WTC11 (cell line): Measurements from ENCODE around the gene TWF2. TPM values are rescaled to one million over a fixed set of nuclear protein-coding genes. Genes with fewer than 3 reads are reported as not detected.
A peak's percentile ranks its signal among the peaks of the same experiment; 100 is the strongest.

ENCODE experiments used
- ATAC-seq: fragments of 200-7000 bp; cut with Tn5 transposase; 2 replicates; pipeline ENCODE4 v1.10.0; 2021; ENCODE audit warnings: mild to moderate bottlenecking, moderate library complexity
- CTCF ChIA-PET: fragments of 300-600 bp; sonication (Branson Sonifier 250); formaldehyde crosslinking; loops from one replicate; lab custom pipeline; 2021; ENCODE audit warnings: antibody characterized with exemption; lab: Charles Lee
- POLR2A ChIA-PET: fragments of 350-600 bp; sonication (Branson Sonifier 250); formaldehyde crosslinking; loops from one replicate; lab custom pipeline; 2021; ENCODE audit warnings: antibody characterized with exemption; lab: Charles Lee
- DNase-seq: peaks from one replicate; pipeline ENCODE4 v3.0.0; 2021; ENCODE audit warnings: low spot score
- H3K27ac Mint-ChIP-seq: 2 replicates; pipeline ENCODE4 v1.8.0; 2021; ENCODE audit warnings: mixed read lengths
- H3K27me3 Mint-ChIP-seq: 2 replicates; pipeline ENCODE4 v1.8.0; 2021; ENCODE audit warnings: low read depth, mild to moderate bottlenecking, moderate library complexity, mixed read lengths
- H3K36me3 Mint-ChIP-seq: 2 replicates; pipeline ENCODE4 v1.8.0; 2021; ENCODE audit warnings: mixed read lengths
- H3K4me1 Mint-ChIP-seq: 2 replicates; pipeline ENCODE4 v1.8.0; 2022; ENCODE audit warnings: mixed read lengths
- H3K4me3 Mint-ChIP-seq: 2 replicates; pipeline ENCODE4 v1.8.0; 2021; ENCODE audit warnings: mild to moderate bottlenecking, moderate library complexity, mixed read lengths
- H3K9me3 Mint-ChIP-seq: 2 replicates; pipeline ENCODE4 v1.8.0; 2021; ENCODE audit warnings: mixed read lengths
- ATF6 ChIP-seq: sonication (generic); formaldehyde crosslinking; IDR thresholded peaks from 2 replicates; pipeline ENCODE4 v1.8.1; 2023; ENCODE audit warnings: mild to moderate bottlenecking, missing genetic modification reagents
- ERG ChIP-seq: fragments of 250-450 bp; sonication (Bioruptor Pico); IDR thresholded peaks from 2 replicates; pipeline ENCODE4 v1.8.0; 2021; ENCODE audit warnings: mild to moderate bottlenecking
- FOXJ3 ChIP-seq: sonication (generic); formaldehyde crosslinking; IDR thresholded peaks from 2 replicates; pipeline ENCODE4 v1.9.0; 2021; ENCODE audit warnings: missing genetic modification reagents, mild to moderate bottlenecking, borderline replicate concordance
- GABPB1 ChIP-seq: sonication (generic); formaldehyde crosslinking; IDR thresholded peaks from 2 replicates; pipeline ENCODE4 v1.8.1; 2023; ENCODE audit warnings: mild to moderate bottlenecking, missing genetic modification reagents
- HMGXB4 ChIP-seq: sonication (generic); formaldehyde crosslinking; IDR thresholded peaks from 2 replicates; pipeline ENCODE4 v1.8.1; 2023; ENCODE audit warnings: mild to moderate bottlenecking, moderate library complexity, missing genetic modification reagents
- IRF1 ChIP-seq: sonication (generic); formaldehyde crosslinking; IDR thresholded peaks from 2 replicates; pipeline ENCODE4 v1.8.0; 2023; ENCODE audit warnings: missing genetic modification reagents
- PRDM15 ChIP-seq: sonication (generic); formaldehyde crosslinking; IDR thresholded peaks from 2 replicates; pipeline ENCODE4 v1.8.0; 2022; ENCODE audit warnings: missing genetic modification reagents
- SOX15 ChIP-seq: fragments of 250-450 bp; sonication (Bioruptor Pico); IDR thresholded peaks from 2 replicates; pipeline ENCODE4 v1.9.0; 2021; ENCODE audit warnings: mild to moderate bottlenecking
- SP1 ChIP-seq: sonication (generic); formaldehyde crosslinking; conservative IDR thresholded peaks from 2 replicates; pipeline ENCODE4 v1.8.1; 2022; ENCODE audit warnings: missing genetic modification reagents
- TCF7 ChIP-seq: sonication (generic); formaldehyde crosslinking; IDR thresholded peaks from 2 replicates; pipeline ENCODE4 v1.8.0; 2022; ENCODE audit warnings: mild to moderate bottlenecking, low read depth, missing genetic modification reagents, moderate library complexity
- USF2 ChIP-seq: sonication (generic); formaldehyde crosslinking; IDR thresholded peaks from 2 replicates; pipeline ENCODE4 v1.8.1; 2023; ENCODE audit warnings: mild to moderate bottlenecking, missing genetic modification reagents, moderate library complexity
- ZNF121 ChIP-seq: sonication (generic); formaldehyde crosslinking; IDR thresholded peaks from 2 replicates; pipeline ENCODE4 v1.8.0; 2023; ENCODE audit warnings: missing genetic modification reagents
- ZNF423 ChIP-seq: fragments of 250-450 bp; sonication (Bioruptor Pico); IDR thresholded peaks from 2 replicates; pipeline ENCODE4 v2.1.2; 2022; ENCODE audit warnings: mild to moderate bottlenecking, moderate library complexity
- ZNF532 ChIP-seq: fragments of 250-450 bp; sonication (Bioruptor Pico); IDR thresholded peaks from 2 replicates; pipeline ENCODE4 v1.9.0; 2021; ENCODE audit warnings: mild to moderate bottlenecking, borderline replicate concordance
- total RNA-seq: library from RNA; stranded (reverse); gene quantifications from 3 replicates; pipeline ENCODE4 v1.2.3, GENCODE V29; 2021

TWF2 gene
- total RNA-seq, 1 experiment from 2014 or later, result 71.1 TPM

GRCh38 chr3:52240059-52240885 is 1.3 kb upstream of the TWF2 start (continued):
- TF ChIP-seq IRF1 (CRISPR knock-in tag) (no peak), FOXJ3 (no peak), ERG (no peak), ZNF121 (CRISPR knock-in tag) (no peak), SP1 (CRISPR knock-in tag) (no peak), GABPB1 (CRISPR knock-in tag) (peak; percentile 96), ATF6 (CRISPR knock-in tag) (no peak)
- TF ChIP-seq, all 79 proteins: peak for 4

- H3K36me3 Mint-ChIP-seq, result no peaks in the 10 kb centered on the region
- peaks cover 43% of the 10 kb centered on the region for H3K4me1 Mint-ChIP-seq
- no peaks in the 10 kb centered on the region for H3K9me3 Mint-ChIP-seq
- TF ChIP-seq PRDM15 (peak; percentile 98), SOX15 (CRISPR knock-in tag) (no peak)
- H3K27ac Mint-ChIP-seq, result peak overlapping the region; percentile 89
- POLR2A ChIA-PET, result interaction anchor here (0.6 to 2.8 kb wide), 8 partner anchors 10 to 477 kb away, joined by 3 to 19 read pairs (median 3); partner anchors contain the start of genes GLYCTK, RPL29 and WDR82
- CTCF ChIA-PET, result interaction anchor here (0.6 to 9.1 kb wide), 17 partner anchors 8 to 265 kb away, joined by 3 to 222 read pairs (median 5); partner anchors contain the start of genes ABHD14B, DUSP7, POC1A and TLR9
- peak; percentile 7 for ATAC-seq
- H3K4me3 Mint-ChIP-seq, result peak overlapping the region; percentile 95
- no peak for DNase-seq
- peaks cover 8% of the 10 kb centered on the region for H3K27me3 Mint-ChIP-seq
Observed at GRCh38 chr3:52238193-52238760, 681 bp downstream of the TWF2 start.

- H3K36me3 Mint-ChIP-seq, result no peaks in the 10 kb centered on the region
- DNase-seq (no peak), ATAC-seq (peak; percentile 35)
- POLR2A ChIA-PET, result interaction anchor here (0.6 to 2.8 kb wide), 5 partner anchors 15 to 179 kb away, joined by 3 to 19 read pairs (median 3); partner anchors contain the start of genes GLYCTK and WDR82
- H3K4me1 Mint-ChIP-seq, result peaks cover 43% of the 10 kb centered on the region
- no peaks in the 10 kb centered on the region for H3K9me3 Mint-ChIP-seq
- H3K4me3 Mint-ChIP-seq, result peak overlapping the region; percentile 95
- peaks cover 4% of the 10 kb centered on the region; the same call in 1 of the 2 replicates for H3K27me3 Mint-ChIP-seq
- CTCF ChIA-PET, result interaction anchor here (0.8 to 9.1 kb wide), 15 partner anchors 8 to 210 kb away, joined by 3 to 222 read pairs (median 5); partner anchors contain the start of genes DUSP7, POC1A, PPM1M and TLR9
- peak overlapping the region; percentile 72; the same call in 1 of the 2 replicates for H3K27ac Mint-ChIP-seq
- no peak for TF ChIP-seq ZNF532 (CRISPR knock-in tag)
- TF ChIP-seq TCF7 (CRISPR knock-in tag), result no peak
- no peak for TF ChIP-seq ZNF423 (CRISPR knock-in tag)
- no peak for TF ChIP-seq USF2
- TF ChIP-seq HMGXB4 (CRISPR knock-in tag), result no peak
Observed at GRCh38 chr3:52237657-52238172, 1.2 kb downstream of the TWF2 start.
